Omental fat pad (tissue), 4 donors: Measurements from ENCODE around the gene NAA15. TPM values are rescaled to one million over a fixed set of nuclear protein-coding genes. Genes with fewer than 3 reads are reported as not detected.

ENCODE experiments used
- ATAC-seq: fragments of 150-250 bp; one replicate; pipeline ENCODE4 v1.9.1; 2016; ENCODE audit warnings: mild to moderate bottlenecking, moderate library complexity; ENCODE audit not compliant: low FRiP score
- DNase-seq: peaks from one replicate; pipeline ENCODE4 v3.0.0-alpha.2; 2019; ENCODE audit warnings: low spot score
- CTCF ChIP-seq, 3 donors: fragments of 450-650 bp; IDR thresholded peaks; one replicate each; pipeline ENCODE4 v1.5.1; 2016 to 2017; ENCODE audit warnings: antibody characterized with exemption in 3 of 3, mild to moderate bottlenecking in 3 of 3, moderate library complexity in 2 of 3
- total RNA-seq, 4 donors: library from RNA; depleted of rRNA; stranded (reverse); fragments of >200 nt; gene quantifications; one replicate each; pipeline ENCODE4 v1.1.0, GENCODE V29; 2016

NAA15 gene
- total RNA-seq, 4 donors from 2014 or later, result 25.7 to 70.9 (median 32.0) TPM

- no peak for DNase-seq
- no peak for TF ChIP-seq CTCF (IDR thresholded peaks at IDR 0.05)
- ATAC-seq, result peak; percentile 89
Measured at GRCh38 chr4:139266583-139267257, 34.6 kb upstream of the NAA15 start.

GRCh38 chr4:139267301-139267700, 34.0 kb upstream of the NAA15 start:
- no peak for DNase-seq
- no peak for ATAC-seq
- TF ChIP-seq CTCF (IDR thresholded peaks at IDR 0.05), result no peak

- ATAC-seq (no peak), DNase-seq (no peak)
- no peak for TF ChIP-seq CTCF (IDR thresholded peaks at IDR 0.05)
Measured at GRCh38 chr4:139273835-139274234, 27.5 kb upstream of the NAA15 start.

GRCh38 chr4:139274790-139275189, 26.5 kb upstream of the NAA15 start:
- TF ChIP-seq CTCF (IDR thresholded peaks at IDR 0.05), result no peak
- no peak for DNase-seq

GRCh38 chr4:139275281-139275735, 26.0 kb upstream of the NAA15 start:
- no peak for TF ChIP-seq CTCF (IDR thresholded peaks at IDR 0.05)
- ATAC-seq (no peak), DNase-seq (no peak)

More at GRCh38 chr4:139274790-139275189, 26.5 kb upstream of the NAA15 start:
- no peak for ATAC-seq

- TF ChIP-seq CTCF (IDR thresholded peaks at IDR 0.05), result no peak
- ATAC-seq, result no peak
Measured at GRCh38 chr4:139278485-139278884, 22.8 kb upstream of the NAA15 start.

More at GRCh38 chr4:139278485-139278884, 22.8 kb upstream of the NAA15 start:
- DNase-seq, result no peak
